ENCODE data around the gene ZNF219. TPM values are rescaled to one million over a fixed set of nuclear protein-coding genes. Genes with fewer than 3 reads are reported as not detected.

Gene ZNF219
- total RNA-seq, 1 experiment from 2014 or later, result 149 TPM

- ATAC-seq (no peak), DNase-seq (ENCODE audit: low spot score) (no peak)
- no peak for TF ChIP-seq ZNF512 (CRISPR knock-in tag; IDR thresholded peaks at IDR 0.05; ENCODE audit: borderline replicate concordance)
- TF ChIP-seq, protein P1, sequence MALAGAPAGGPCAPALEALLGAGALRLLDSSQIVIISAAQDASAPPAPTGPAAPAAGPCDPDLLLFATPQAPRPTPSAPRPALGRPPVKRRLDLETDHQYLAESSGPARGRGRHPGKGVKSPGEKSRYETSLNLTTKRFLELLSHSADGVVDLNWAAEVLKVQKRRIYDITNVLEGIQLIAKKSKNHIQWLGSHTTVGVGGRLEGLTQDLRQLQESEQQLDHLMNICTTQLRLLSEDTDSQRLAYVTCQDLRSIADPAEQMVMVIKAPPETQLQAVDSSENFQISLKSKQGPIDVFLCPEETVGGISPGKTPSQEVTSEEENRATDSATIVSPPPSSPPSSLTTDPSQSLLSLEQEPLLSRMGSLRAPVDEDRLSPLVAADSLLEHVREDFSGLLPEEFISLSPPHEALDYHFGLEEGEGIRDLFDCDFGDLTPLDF (CRISPR knock-in tag; IDR thresholded peaks at IDR 0.05), result 0 out of 2 replicates have a peak, but pooled peaks have one; percentile 14
- Mint-ChIP-seq H3K36me3 (peaks cover 44% of the 10 kb centered on the region), H3K4me3 (no peak overlapping the region), H3K9me3 (no peaks in the 10 kb centered on the region), H3K4me1 (peaks cover 63% of the 10 kb centered on the region), H3K27me3 (ENCODE audit: low read depth) (no peaks in the 10 kb centered on the region), H3K27ac (no peak overlapping the region; the same call in 1 of the 2 replicates)
- POLR2A ChIA-PET, result interaction anchor here (0.7 to 7.0 kb wide), 7 partner anchors 8 to 77 kb away, joined by 3 to 74 read pairs (median 4); partner anchors contain the start of gene ARHGEF40
- CTCF ChIA-PET, result interaction anchor here (0.6 to 7.5 kb wide), 24 partner anchors 8 to 121 kb away, joined by 3 to 321 read pairs (median 8); partner anchors contain the start of genes ARHGEF40, SLC39A2 and TMEM253
Measured at GRCh38 chr14:21091821-21092272, 6.6 kb downstream of the ZNF219 start.

GRCh38 chr14:21090940-21091663 is 7.4 kb downstream of the ZNF219 start:
- Mint-ChIP-seq H3K27me3 (ENCODE audit: low read depth) (no peaks in the 10 kb centered on the region), H3K36me3 (peaks cover 50% of the 10 kb centered on the region), H3K9me3 (no peaks in the 10 kb centered on the region), H3K4me1 (peaks cover 59% of the 10 kb centered on the region), H3K4me3 (no peak overlapping the region), H3K27ac (peak overlapping the region; percentile 37; the same call in 1 of the 2 replicates)
- ChIA-PET CTCF (interaction anchor here (0.6 to 7.9 kb wide), 37 partner anchors 7 to 293 kb away, joined by 3 to 321 read pairs (median 6); partner anchors contain the start of genes ARHGEF40, SUPT16H, TMEM253 and ZNF219), POLR2A (interaction anchor here (0.8 to 7.0 kb wide), 7 partner anchors 11 to 76 kb away, joined by 3 to 74 read pairs (median 5); partner anchors contain the start of gene ARHGEF40)
- no peak for ATAC-seq
- DNase-seq (ENCODE audit: low spot score), result no peak
- TF ChIP-seq FOXJ3 (CRISPR knock-in tag; IDR thresholded peaks at IDR 0.05; ENCODE audit: borderline replicate concordance) (no peak), ZNF396 (CRISPR knock-in tag; IDR thresholded peaks at IDR 0.05; ENCODE audit: borderline replicate concordance) (no peak), HMGA2 (CRISPR knock-in tag; IDR thresholded peaks at IDR 0.05) (no peak), PRDM15 (CRISPR knock-in tag; IDR thresholded peaks at IDR 0.05) (no peak), MXD4 (CRISPR knock-in tag; IDR thresholded peaks at IDR 0.05; ENCODE audit: borderline replicate concordance) (no peak), ZNF416 (CRISPR knock-in tag; IDR thresholded peaks at IDR 0.05) (no peak), SMAD4 (CRISPR knock-in tag; IDR thresholded peaks at IDR 0.05) (no peak), NR2C2 (CRISPR knock-in tag; IDR thresholded peaks at IDR 0.05) (no peak)
- TF ChIP-seq, protein P2, sequence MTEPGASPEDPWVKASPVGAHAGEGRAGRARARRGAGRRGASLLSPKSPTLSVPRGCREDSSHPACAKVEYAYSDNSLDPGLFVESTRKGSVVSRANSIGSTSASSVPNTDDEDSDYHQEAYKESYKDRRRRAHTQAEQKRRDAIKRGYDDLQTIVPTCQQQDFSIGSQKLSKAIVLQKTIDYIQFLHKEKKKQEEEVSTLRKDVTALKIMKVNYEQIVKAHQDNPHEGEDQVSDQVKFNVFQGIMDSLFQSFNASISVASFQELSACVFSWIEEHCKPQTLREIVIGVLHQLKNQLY (CRISPR knock-in tag; IDR thresholded peaks at IDR 0.05), result no peak
- TF ChIP-seq, protein P3, sequence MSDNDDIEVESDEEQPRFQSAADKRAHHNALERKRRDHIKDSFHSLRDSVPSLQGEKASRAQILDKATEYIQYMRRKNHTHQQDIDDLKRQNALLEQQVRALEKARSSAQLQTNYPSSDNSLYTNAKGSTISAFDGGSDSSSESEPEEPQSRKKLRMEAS (CRISPR knock-in tag; IDR thresholded peaks at IDR 0.05), result no peak
- TF ChIP-seq, protein P4, sequence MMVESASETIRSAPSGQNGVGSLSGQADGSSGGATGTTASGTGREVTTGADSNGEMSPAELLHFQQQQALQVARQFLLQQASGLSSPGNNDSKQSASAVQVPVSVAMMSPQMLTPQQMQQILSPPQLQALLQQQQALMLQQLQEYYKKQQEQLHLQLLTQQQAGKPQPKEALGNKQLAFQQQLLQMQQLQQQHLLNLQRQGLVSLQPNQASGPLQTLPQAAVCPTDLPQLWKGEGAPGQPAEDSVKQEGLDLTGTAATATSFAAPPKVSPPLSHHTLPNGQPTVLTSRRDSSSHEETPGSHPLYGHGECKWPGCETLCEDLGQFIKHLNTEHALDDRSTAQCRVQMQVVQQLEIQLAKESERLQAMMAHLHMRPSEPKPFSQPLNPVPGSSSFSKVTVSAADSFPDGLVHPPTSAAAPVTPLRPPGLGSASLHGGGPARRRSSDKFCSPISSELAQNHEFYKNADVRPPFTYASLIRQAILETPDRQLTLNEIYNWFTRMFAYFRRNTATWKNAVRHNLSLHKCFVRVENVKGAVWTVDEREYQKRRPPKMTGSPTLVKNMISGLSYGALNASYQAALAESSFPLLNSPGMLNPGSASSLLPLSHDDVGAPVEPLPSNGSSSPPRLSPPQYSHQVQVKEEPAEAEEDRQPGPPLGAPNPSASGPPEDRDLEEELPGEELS (CRISPR knock-in tag; IDR thresholded peaks at IDR 0.05), result no peak
- TF ChIP-seq, protein P5, sequence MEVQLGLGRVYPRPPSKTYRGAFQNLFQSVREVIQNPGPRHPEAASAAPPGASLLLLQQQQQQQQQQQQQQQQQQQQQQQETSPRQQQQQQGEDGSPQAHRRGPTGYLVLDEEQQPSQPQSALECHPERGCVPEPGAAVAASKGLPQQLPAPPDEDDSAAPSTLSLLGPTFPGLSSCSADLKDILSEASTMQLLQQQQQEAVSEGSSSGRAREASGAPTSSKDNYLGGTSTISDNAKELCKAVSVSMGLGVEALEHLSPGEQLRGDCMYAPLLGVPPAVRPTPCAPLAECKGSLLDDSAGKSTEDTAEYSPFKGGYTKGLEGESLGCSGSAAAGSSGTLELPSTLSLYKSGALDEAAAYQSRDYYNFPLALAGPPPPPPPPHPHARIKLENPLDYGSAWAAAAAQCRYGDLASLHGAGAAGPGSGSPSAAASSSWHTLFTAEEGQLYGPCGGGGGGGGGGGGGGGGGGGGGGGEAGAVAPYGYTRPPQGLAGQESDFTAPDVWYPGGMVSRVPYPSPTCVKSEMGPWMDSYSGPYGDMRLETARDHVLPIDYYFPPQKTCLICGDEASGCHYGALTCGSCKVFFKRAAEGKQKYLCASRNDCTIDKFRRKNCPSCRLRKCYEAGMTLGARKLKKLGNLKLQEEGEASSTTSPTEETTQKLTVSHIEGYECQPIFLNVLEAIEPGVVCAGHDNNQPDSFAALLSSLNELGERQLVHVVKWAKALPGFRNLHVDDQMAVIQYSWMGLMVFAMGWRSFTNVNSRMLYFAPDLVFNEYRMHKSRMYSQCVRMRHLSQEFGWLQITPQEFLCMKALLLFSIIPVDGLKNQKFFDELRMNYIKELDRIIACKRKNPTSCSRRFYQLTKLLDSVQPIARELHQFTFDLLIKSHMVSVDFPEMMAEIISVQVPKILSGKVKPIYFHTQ (CRISPR knock-in tag; IDR thresholded peaks at IDR 0.05), result no peak
- TF ChIP-seq, protein P6, sequence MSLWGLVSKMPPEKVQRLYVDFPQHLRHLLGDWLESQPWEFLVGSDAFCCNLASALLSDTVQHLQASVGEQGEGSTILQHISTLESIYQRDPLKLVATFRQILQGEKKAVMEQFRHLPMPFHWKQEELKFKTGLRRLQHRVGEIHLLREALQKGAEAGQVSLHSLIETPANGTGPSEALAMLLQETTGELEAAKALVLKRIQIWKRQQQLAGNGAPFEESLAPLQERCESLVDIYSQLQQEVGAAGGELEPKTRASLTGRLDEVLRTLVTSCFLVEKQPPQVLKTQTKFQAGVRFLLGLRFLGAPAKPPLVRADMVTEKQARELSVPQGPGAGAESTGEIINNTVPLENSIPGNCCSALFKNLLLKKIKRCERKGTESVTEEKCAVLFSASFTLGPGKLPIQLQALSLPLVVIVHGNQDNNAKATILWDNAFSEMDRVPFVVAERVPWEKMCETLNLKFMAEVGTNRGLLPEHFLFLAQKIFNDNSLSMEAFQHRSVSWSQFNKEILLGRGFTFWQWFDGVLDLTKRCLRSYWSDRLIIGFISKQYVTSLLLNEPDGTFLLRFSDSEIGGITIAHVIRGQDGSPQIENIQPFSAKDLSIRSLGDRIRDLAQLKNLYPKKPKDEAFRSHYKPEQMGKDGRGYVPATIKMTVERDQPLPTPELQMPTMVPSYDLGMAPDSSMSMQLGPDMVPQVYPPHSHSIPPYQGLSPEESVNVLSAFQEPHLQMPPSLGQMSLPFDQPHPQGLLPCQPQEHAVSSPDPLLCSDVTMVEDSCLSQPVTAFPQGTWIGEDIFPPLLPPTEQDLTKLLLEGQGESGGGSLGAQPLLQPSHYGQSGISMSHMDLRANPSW (CRISPR knock-in tag; conservative IDR thresholded peaks at IDR 0.05; ENCODE audit: low read depth), result no peak

Measured in WTC11 (cell line).